IMR-90 (cell line): ENCODE measurements around the gene KCNAB1. TPM values are rescaled to one million over a fixed set of nuclear protein-coding genes. Genes with fewer than 3 reads are reported as not detected.

ENCODE experiments used
- ATAC-seq: fragments of 200-7000 bp; cut with Tn5 transposase; 2 replicates; pipeline ENCODE4 v1.9.1; 2020; ENCODE audit warnings: low read depth, mild to moderate bottlenecking, moderate library complexity
- BruUV-seq: library from RNA; stranded (reverse); fragments of 400-500 nt; replicated peaks from 2 replicates; lab custom pipeline; 2021; lab: Mats Ljungman, UMichigan
- CTCF ChIA-PET: fragments of 300-600 bp; formaldehyde crosslinking; extraction: SDS; loops from one replicate; lab custom pipeline; 2021; ENCODE audit warnings: antibody characterized with exemption; lab: Yijun Ruan, JAX
- POLR2A ChIA-PET: fragments of 300-600 bp; sonication (Branson Sonifier 250); formaldehyde crosslinking; loops from one replicate; lab custom pipeline; 2022; ENCODE audit warnings: antibody characterized with exemption; ENCODE audit not compliant: unreplicated experiment; lab: Charles Lee
- DNase-seq: peaks from one replicate; pipeline ENCODE4 v3.0.0; 2013
- H2AFZ ChIP-seq: replicated peaks from 2 replicates; pipeline ENCODE3; 2013; ENCODE audit warnings: low read length, mild to moderate bottlenecking; ENCODE audit not compliant: poor library complexity
- H2AK5ac ChIP-seq: 2 replicates; pipeline ENCODE4 v1.6.1; 2013; ENCODE audit warnings: low read depth, low read length, inconsistent platforms
- H2AK9ac ChIP-seq: replicated peaks from 2 replicates; pipeline ENCODE3; 2013; ENCODE audit warnings: mild to moderate bottlenecking, low read depth, low read length, moderate library complexity; ENCODE audit not compliant: poor library complexity
- H2BK120ac ChIP-seq: 2 replicates; pipeline ENCODE4 v1.6.1; 2013; ENCODE audit warnings: low read depth, low read length, inconsistent platforms
- H2BK15ac ChIP-seq: 3 replicates; pipeline ENCODE4 v1.6.1; 2013; ENCODE audit warnings: low read depth, low read length, inconsistent platforms
- H2BK20ac ChIP-seq: 2 replicates; pipeline ENCODE4 v1.6.1; 2013; ENCODE audit warnings: low read depth, mild to moderate bottlenecking, inconsistent platforms, low read length, moderate library complexity
- H2BK5ac ChIP-seq: 2 replicates; pipeline ENCODE4 v1.6.1; 2013; ENCODE audit warnings: mild to moderate bottlenecking, low read depth, low read length, inconsistent platforms; ENCODE audit not compliant: poor library complexity, severe bottlenecking
- H3K14ac ChIP-seq: replicated peaks from 2 replicates; pipeline ENCODE4 v1.6.1; 2013; ENCODE audit warnings: low read depth, low read length, inconsistent platforms
- H3K18ac ChIP-seq: 2 replicates; pipeline ENCODE4 v1.6.1; 2013; ENCODE audit warnings: low read depth, low read length, control low read depth
- H3K23ac ChIP-seq: 2 replicates; pipeline ENCODE4 v1.6.1; 2013; ENCODE audit warnings: low read depth, low read length, inconsistent platforms
- H3K27ac ChIP-seq: 2 replicates; pipeline ENCODE4 v1.5.1; 2013; ENCODE audit warnings: mild to moderate bottlenecking, control low read depth, low read length; ENCODE audit not compliant: insufficient read depth
- H3K27me3 ChIP-seq: 2 replicates; pipeline ENCODE4 v1.6.1; 2013; ENCODE audit warnings: low read length; ENCODE audit not compliant: control insufficient read depth, insufficient read depth
- H3K36me3 ChIP-seq: 2 replicates; pipeline ENCODE4 v1.6.1; 2013; ENCODE audit warnings: low read length, mixed read lengths; ENCODE audit not compliant: control insufficient read depth, insufficient read depth
- H3K4ac ChIP-seq: 2 replicates; pipeline ENCODE4 v1.6.1; 2013; ENCODE audit warnings: low read depth, low read length, inconsistent platforms
- H3K4me1 ChIP-seq: 2 replicates; pipeline ENCODE4 v1.6.1; 2013; ENCODE audit warnings: low read length, mixed read lengths; ENCODE audit not compliant: control insufficient read depth, insufficient read depth
- H3K4me2 ChIP-seq: 2 replicates; pipeline ENCODE4 v1.6.1; 2013; ENCODE audit warnings: low read depth, mild to moderate bottlenecking, control low read depth, low read length, moderate library complexity
- H3K4me3 ChIP-seq: 2 replicates; pipeline ENCODE4 v1.5.1; 2013; ENCODE audit warnings: low read depth, mild to moderate bottlenecking, control low read depth, low read length, moderate library complexity; ENCODE audit not compliant: insufficient read depth
- H3K56ac ChIP-seq: 2 replicates; pipeline ENCODE4 v1.6.1; 2013; ENCODE audit warnings: low read length, inconsistent platforms; ENCODE audit not compliant: insufficient read depth; ENCODE audit errors: extremely low read depth
- H3K79me1 ChIP-seq, 2 experiments: 2 replicates each; pipeline ENCODE4 v1.6.1; 2013; ENCODE audit warnings: low read length in 2 of 2, inconsistent platforms in 1 of 2, low read depth in 1 of 2
- H3K9ac ChIP-seq: 2 replicates; pipeline ENCODE4 v1.6.1; 2013; ENCODE audit warnings: low read depth, low read length, control low read depth
- H3K9me1 ChIP-seq: 2 replicates; pipeline ENCODE4 v1.6.1; 2013; ENCODE audit warnings: low read length, inconsistent platforms; ENCODE audit not compliant: insufficient read depth
- H3K9me3 ChIP-seq: 2 replicates; pipeline ENCODE4 v1.6.1; 2013; ENCODE audit warnings: low read length; ENCODE audit not compliant: control insufficient read depth, insufficient read depth
- H4K20me1 ChIP-seq: 2 replicates; pipeline ENCODE4 v1.6.1; 2013; ENCODE audit warnings: low read length, inconsistent platforms; ENCODE audit not compliant: insufficient read depth
- H4K5ac ChIP-seq: 2 replicates; pipeline ENCODE4 v1.6.1; 2013; ENCODE audit warnings: mild to moderate bottlenecking, low read depth, low read length, control low read depth
- H4K8ac ChIP-seq, 2 experiments: 2 replicates each; pipeline ENCODE4 v1.6.1; 2013; ENCODE audit warnings: low read depth in 2 of 2, low read length in 2 of 2, control low read depth in 1 of 2, inconsistent platforms in 1 of 2
- H4K91ac ChIP-seq: 2 replicates; pipeline ENCODE4 v1.6.1; 2013; ENCODE audit warnings: low read depth, low read length, inconsistent platforms; ENCODE audit not compliant: insufficient read depth
- BHLHE40 ChIP-seq: fragments of 150-350 bp; IDR thresholded peaks from 2 replicates; pipeline ENCODE4 v1.6.1; 2016; ENCODE audit warnings: mild to moderate bottlenecking, low read depth, low read length
- CEBPB ChIP-seq: IDR thresholded peaks from 2 replicates; pipeline ENCODE4 v1.6.1; 2012; ENCODE audit warnings: low read depth, low read length, improper control_type of control experiment
- CHD1 ChIP-seq: IDR thresholded peaks from 2 replicates; pipeline ENCODE4 v1.6.1; 2012; ENCODE audit warnings: low read depth, low read length, improper control_type of control experiment
- FOS ChIP-seq: fragments of 150-350 bp; IDR thresholded peaks from 2 replicates; pipeline ENCODE4 v1.6.1; 2016; ENCODE audit warnings: low read depth, low read length
- MAFK ChIP-seq: IDR thresholded peaks from 2 replicates; pipeline ENCODE4 v1.6.1; 2012; ENCODE audit warnings: low read depth, low read length, improper control_type of control experiment
- MAZ ChIP-seq: IDR thresholded peaks from 2 replicates; pipeline ENCODE4 v1.6.1; 2012; ENCODE audit warnings: low read depth, mild to moderate bottlenecking, low read length, improper control_type of control experiment, moderate library complexity, borderline replicate concordance
- MXI1 ChIP-seq: IDR thresholded peaks from 2 replicates; pipeline ENCODE4 v1.6.1; 2012; ENCODE audit warnings: low read depth, mild to moderate bottlenecking, low read length, moderate library complexity, borderline replicate concordance
- NFE2L2 ChIP-seq: fragments of 150-350 bp; IDR thresholded peaks from 2 replicates; pipeline ENCODE4 v1.6.1; 2016; ENCODE audit warnings: low read depth, mild to moderate bottlenecking, low read length
- POLR2A ChIP-seq: IDR thresholded peaks from 2 replicates; pipeline ENCODE4 v1.6.1; 2012; ENCODE audit warnings: mild to moderate bottlenecking, low read depth, low read length
- RAD21 ChIP-seq: IDR thresholded peaks from 2 replicates; pipeline ENCODE4 v1.6.1; 2012; ENCODE audit warnings: low read length, improper control_type of control experiment
- RCOR1 ChIP-seq: IDR thresholded peaks from 2 replicates; pipeline ENCODE4 v1.6.1; 2012; ENCODE audit warnings: mild to moderate bottlenecking, low read length, improper control_type of control experiment; ENCODE audit not compliant: insufficient replicate concordance
- RFX5 ChIP-seq: IDR thresholded peaks from 2 replicates; pipeline ENCODE4 v1.8.0; 2012; ENCODE audit warnings: low read depth, mild to moderate bottlenecking, low read length, moderate library complexity
- SMC3 ChIP-seq: fragments of 150-350 bp; IDR thresholded peaks from 2 replicates; pipeline ENCODE4 v1.6.1; 2016; ENCODE audit warnings: low read depth, mild to moderate bottlenecking, antibody characterized with exemption, low read length, moderate library complexity
- WGBS, 2 experiments: methylation state at CpG; one replicate each; pipeline versions ENCODE4 v1.1.5 to v1.1.7; 2013; ENCODE audit warnings: missing lambda C conversion rate in 2 of 2; ENCODE audit not compliant: insufficient read length in 1 of 2; ENCODE audit errors: extremely low coverage in 2 of 2; 5-methylcytosine and 5-hydroxymethylcytosine counted together
- dilution Hi-C: fragments of 300-500 bp; cut with HindIII; formaldehyde crosslinking; loops from one replicate; pipeline ENCODE4 v1.14.3; 2018; ENCODE audit warnings: low sequenced_read_pairs; ENCODE audit not compliant: unreplicated experiment
- in situ Hi-C: fragments of 300-500 bp; cut with MboI; formaldehyde crosslinking; loops from 3 replicates; pipeline ENCODE4 v1.14.3; 2019; ENCODE audit warnings: low sequenced_read_pairs, inconsistent platforms, mixed read lengths
- intact Hi-C: fragments of 100-400 bp; cut with micrococcal nuclease; formaldehyde crosslinking; loops from 2 replicates; pipeline ENCODE4 v1.10.0; 2022
- polyA plus RNA-seq, 3 experiments: library from polyadenylated mRNA; depleted of rRNA; stranded (reverse); fragments of >200 nt; gene quantifications; 2 replicates each; pipeline ENCODE4 v1.2.3, GENCODE V29; 2012; ENCODE audit warnings: low replicate concordance in 1 of 3
- total RNA-seq: library from RNA; depleted of rRNA; stranded (reverse); fragments of >200 nt; gene quantifications from 2 replicates; pipeline ENCODE4 v1.2.3, GENCODE V29; 2012
- TF ChIP-seq, protein P1 (sequence below): conservative IDR thresholded peaks from 2 replicates; pipeline ENCODE4 v1.5.1; 2012; ENCODE audit warnings: mild to moderate bottlenecking, low read depth, low read length, improper control_type of control experiment
- TF ChIP-seq, protein P2 (sequence below): fragments of 150-350 bp; IDR thresholded peaks from 2 replicates; pipeline ENCODE4 v1.6.1; 2017; ENCODE audit warnings: mild to moderate bottlenecking, antibody characterized with exemption, low read length, low read depth
- TF ChIP-seq, protein P3 (sequence below): fragments of 150-350 bp; IDR thresholded peaks from 2 replicates; pipeline ENCODE4 v1.6.1; 2016; ENCODE audit warnings: low read depth, mild to moderate bottlenecking, low read length, moderate library complexity, borderline replicate concordance

KCNAB1 gene
- total and polyA plus RNA-seq, 2 of the 4 experiments (the other 2 are of a cell fraction), result under 0.01 to 0.07 TPM

DNA sequence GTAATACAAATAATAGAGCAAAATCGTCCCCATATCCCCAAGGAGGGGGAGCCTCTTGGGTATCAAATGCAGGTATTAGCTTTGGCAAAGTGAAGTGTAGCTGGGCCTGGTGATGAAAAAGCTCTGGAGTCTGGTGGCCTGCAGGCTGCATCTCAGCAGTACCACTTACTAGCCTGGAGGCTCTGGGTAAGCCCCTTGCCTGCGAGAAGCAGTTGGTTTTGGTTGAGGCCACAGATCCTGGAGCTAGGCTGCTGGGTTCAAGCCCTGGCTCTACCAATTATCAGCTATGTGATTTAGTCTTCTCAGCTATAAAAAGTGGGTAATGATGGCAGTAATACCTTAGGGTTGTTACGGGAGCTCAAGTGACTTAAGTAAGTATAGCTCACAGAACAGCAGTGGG lies 6.1 kb downstream of the KCNAB1 start:
- H3K4ac ChIP-seq, result no peak overlapping the region
- H2BK120ac ChIP-seq, result no peak overlapping the region
- dilution Hi-C loops, result no loop called here
- no peak overlapping the region for H3K9ac ChIP-seq
- H2BK15ac ChIP-seq, result no peak overlapping the region
- in situ Hi-C loops, result no loop called here
- H2BK20ac ChIP-seq, result no peak overlapping the region
- no peaks in the 10 kb centered on the region for H3K79me1 ChIP-seq
- DNase-seq (no peak), ATAC-seq (no peak)
- H3K27me3 ChIP-seq, result peaks cover 3% of the 10 kb centered on the region
- CTCF ChIA-PET, result interaction anchor here (0.6 kb wide), 1 partner anchor 417 kb away, joined by 3 read pairs; no protein-coding TSS in a partner anchor
- H2AK5ac ChIP-seq, result no peak overlapping the region
- TF ChIP-seq RFX5 (no peak), MAZ (no peak), SMC3 (no peak), RCOR1 (no peak), BHLHE40 (no peak), NFE2L2 (no peak), FOS (no peak), CEBPB (no peak), POLR2A (no peak), RAD21 (no peak), CHD1 (no peak), MXI1 (no peak), MAFK (no peak)
- TF ChIP-seq, protein P1, sequence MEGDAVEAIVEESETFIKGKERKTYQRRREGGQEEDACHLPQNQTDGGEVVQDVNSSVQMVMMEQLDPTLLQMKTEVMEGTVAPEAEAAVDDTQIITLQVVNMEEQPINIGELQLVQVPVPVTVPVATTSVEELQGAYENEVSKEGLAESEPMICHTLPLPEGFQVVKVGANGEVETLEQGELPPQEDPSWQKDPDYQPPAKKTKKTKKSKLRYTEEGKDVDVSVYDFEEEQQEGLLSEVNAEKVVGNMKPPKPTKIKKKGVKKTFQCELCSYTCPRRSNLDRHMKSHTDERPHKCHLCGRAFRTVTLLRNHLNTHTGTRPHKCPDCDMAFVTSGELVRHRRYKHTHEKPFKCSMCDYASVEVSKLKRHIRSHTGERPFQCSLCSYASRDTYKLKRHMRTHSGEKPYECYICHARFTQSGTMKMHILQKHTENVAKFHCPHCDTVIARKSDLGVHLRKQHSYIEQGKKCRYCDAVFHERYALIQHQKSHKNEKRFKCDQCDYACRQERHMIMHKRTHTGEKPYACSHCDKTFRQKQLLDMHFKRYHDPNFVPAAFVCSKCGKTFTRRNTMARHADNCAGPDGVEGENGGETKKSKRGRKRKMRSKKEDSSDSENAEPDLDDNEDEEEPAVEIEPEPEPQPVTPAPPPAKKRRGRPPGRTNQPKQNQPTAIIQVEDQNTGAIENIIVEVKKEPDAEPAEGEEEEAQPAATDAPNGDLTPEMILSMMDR, result no peak
- TF ChIP-seq, protein P2, sequence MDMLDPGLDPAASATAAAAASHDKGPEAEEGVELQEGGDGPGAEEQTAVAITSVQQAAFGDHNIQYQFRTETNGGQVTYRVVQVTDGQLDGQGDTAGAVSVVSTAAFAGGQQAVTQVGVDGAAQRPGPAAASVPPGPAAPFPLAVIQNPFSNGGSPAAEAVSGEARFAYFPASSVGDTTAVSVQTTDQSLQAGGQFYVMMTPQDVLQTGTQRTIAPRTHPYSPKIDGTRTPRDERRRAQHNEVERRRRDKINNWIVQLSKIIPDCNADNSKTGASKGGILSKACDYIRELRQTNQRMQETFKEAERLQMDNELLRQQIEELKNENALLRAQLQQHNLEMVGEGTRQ, result no peak
- TF ChIP-seq, protein P3, sequence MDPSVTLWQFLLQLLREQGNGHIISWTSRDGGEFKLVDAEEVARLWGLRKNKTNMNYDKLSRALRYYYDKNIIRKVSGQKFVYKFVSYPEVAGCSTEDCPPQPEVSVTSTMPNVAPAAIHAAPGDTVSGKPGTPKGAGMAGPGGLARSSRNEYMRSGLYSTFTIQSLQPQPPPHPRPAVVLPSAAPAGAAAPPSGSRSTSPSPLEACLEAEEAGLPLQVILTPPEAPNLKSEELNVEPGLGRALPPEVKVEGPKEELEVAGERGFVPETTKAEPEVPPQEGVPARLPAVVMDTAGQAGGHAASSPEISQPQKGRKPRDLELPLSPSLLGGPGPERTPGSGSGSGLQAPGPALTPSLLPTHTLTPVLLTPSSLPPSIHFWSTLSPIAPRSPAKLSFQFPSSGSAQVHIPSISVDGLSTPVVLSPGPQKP, result no peak
- POLR2A ChIA-PET, result no interaction called here
- no peak overlapping the region for H3K18ac ChIP-seq
- no peak overlapping the region for H3K14ac ChIP-seq
- H3K56ac ChIP-seq, result no peak overlapping the region
- no peaks in the 10 kb centered on the region for H3K4me1 ChIP-seq
- no peak overlapping the region for H4K91ac ChIP-seq
- H3K36me3 ChIP-seq, result no peaks in the 10 kb centered on the region
- no peak overlapping the region for H3K27ac ChIP-seq
- no peak overlapping the region for H4K8ac ChIP-seq
- intact Hi-C loops, result no loop called here
- BruUV-seq, result no TSS peak
- no peak overlapping the region for H3K4me2 ChIP-seq
- H3K4me3 ChIP-seq, result no peak overlapping the region
- H4K5ac ChIP-seq, result no peak overlapping the region
- no peaks in the 10 kb centered on the region for H4K20me1 ChIP-seq
- no peaks in the 10 kb centered on the region for H3K9me1 ChIP-seq
- no CpG with 5 or more reads among the region's 3 CpGs for WGBS, 2 experiments
- no peak overlapping the region for H2AK9ac ChIP-seq
- H2BK5ac ChIP-seq, result no peak overlapping the region
- H3K23ac ChIP-seq, result no peak overlapping the region
- H2AFZ ChIP-seq, result no peak overlapping the region
- H3K9me3 ChIP-seq, result no peaks in the 10 kb centered on the region
